Sigmoid colon (tissue), 4 donors: ENCODE data around the gene OR14C36.

Experiments
- EP300 ChIP-seq, 4 donors: sonication (generic); formaldehyde crosslinking; IDR thresholded peaks; one replicate each; pipeline ENCODE4 v1.6.1; 2017; ENCODE audit warnings: antibody characterized with exemption in 4 of 4
- TF ChIP-seq, protein P1 (sequence below), 4 experiments: fragments of 450-650 bp in 3 of 4; fragments of 200-600 bp in 1 of 4; IDR thresholded peaks; one replicate each; pipeline ENCODE4 v1.5.1; 2016 to 2019; ENCODE audit warnings: antibody characterized with exemption in 4 of 4, mild to moderate bottlenecking in 3 of 4, moderate library complexity in 2 of 4

DNA sequence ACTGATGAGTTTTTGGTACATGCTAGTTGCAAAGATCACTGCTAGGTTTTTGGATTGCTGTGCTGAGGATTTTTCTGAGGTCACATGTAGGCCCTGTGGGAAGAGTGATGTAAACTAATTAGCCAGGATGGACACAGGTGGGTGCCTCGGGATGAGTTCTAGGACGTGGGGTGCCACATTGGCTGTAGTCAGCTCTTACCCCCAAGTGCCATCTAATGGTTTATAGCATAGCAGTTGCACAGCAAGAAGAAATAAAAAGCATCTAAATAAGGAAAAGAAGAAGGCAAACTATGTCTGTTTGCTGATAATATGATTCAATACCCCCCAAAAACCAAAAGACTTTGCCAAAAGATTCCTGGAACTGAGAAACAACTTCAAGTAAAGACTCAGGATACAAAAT lies 44.5 kb downstream of the OR14C36 start:
- TF ChIP-seq, protein P1, sequence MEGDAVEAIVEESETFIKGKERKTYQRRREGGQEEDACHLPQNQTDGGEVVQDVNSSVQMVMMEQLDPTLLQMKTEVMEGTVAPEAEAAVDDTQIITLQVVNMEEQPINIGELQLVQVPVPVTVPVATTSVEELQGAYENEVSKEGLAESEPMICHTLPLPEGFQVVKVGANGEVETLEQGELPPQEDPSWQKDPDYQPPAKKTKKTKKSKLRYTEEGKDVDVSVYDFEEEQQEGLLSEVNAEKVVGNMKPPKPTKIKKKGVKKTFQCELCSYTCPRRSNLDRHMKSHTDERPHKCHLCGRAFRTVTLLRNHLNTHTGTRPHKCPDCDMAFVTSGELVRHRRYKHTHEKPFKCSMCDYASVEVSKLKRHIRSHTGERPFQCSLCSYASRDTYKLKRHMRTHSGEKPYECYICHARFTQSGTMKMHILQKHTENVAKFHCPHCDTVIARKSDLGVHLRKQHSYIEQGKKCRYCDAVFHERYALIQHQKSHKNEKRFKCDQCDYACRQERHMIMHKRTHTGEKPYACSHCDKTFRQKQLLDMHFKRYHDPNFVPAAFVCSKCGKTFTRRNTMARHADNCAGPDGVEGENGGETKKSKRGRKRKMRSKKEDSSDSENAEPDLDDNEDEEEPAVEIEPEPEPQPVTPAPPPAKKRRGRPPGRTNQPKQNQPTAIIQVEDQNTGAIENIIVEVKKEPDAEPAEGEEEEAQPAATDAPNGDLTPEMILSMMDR (IDR thresholded peaks at IDR 0.05) = no peak
- TF ChIP-seq EP300 (IDR thresholded peaks at IDR 0.05) = no peak
